Measurements from ENCODE around the gene BMP7. TPM values are rescaled to one million over a fixed set of nuclear protein-coding genes. Genes with fewer than 3 reads are reported as not detected.

The BMP7 gene
- total and polyA plus RNA-seq, 2 of the 8 experiments (the other 6 are each of a cell fraction or from before 2014, with no cell fraction given): 9.2 to 14.7 TPM

DNA sequence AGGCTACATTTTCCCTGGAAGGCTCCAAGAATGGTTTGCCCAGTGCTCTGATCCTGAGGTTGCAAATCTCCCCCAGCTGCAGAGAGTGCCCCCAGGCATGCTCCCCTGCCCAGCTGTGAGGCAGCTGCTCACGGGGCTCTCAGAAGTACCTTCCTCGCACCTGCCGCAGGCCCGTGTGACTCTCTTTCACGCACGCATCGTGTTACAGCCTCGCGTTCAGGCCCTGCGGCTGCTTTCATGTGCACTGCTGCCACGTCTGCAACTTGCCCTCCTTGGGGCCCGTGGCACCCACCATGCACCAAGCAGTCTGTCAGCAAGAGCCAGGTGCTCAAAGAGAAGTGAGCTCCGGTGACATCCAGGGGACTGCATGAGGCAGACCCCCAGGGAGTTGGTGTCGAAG, 34.6 kb upstream of the BMP7 start (continued):
- TF ChIP-seq EZH2 (IDR thresholded peaks at IDR 0.05; ENCODE audit: low read depth, low read length, severe bottlenecking) (no peak), RNF2 (IDR thresholded peaks at IDR 0.05; ENCODE audit: borderline replicate concordance, low read depth, low read length, missing control alignments, poor library complexity, severe bottlenecking) (no peak)

Measured in H1 (cell line).